ENCODE results near the gene SEC14L3.
A peak's percentile ranks its signal among the peaks of the same experiment; 100 is the strongest.

Gene SEC14L3

DNA sequence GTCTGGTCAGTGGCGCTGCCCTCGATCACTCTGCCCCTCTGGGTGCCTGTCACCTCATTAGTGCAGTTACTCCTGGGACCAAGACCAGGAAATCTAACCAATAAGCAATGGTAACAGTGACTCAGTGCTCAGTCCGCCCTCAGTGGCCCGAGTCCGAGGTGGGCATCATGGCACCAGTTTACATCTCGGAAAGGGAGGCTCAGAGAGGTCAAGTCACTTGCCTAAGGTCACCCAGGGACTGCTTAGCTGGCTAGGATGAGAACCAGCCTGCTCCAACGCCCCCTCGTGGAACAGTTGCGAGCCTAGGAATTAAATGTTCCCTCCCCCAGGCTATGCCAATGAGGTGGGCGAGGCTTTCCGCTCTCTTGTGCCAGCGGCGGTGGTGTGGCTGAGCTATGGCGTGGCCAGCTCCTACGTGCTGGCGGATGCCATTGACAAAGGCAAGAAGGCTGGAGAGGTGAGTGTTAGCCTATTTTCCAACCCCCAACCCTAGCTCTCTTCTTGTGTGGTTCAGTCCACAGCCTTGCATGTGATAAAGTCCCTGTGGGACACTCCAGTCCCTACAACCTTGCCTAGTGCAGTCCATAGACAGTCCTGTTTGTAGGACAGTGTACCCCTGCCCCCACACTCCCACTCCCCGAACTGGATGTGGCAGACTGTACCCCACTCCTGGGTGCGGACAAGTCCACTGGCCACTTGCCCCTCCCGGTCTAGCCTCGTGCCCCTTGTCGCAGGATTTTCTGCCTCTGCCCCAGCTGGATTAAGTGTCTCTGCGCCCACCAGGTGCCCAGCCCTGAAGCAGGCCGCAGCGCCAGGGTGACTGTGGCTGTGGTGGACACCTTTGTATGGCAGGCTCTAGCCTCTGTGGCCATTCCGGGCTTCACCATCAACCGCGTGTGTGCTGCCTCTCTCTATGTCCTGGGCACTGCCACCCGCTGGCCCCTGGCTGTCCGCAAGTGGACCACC is 45.1 kb downstream of the SEC14L3 start:
- TF ChIP-seq EZH2 (IDR thresholded peaks at IDR 0.05) (no peak), FOXP2 (optimal IDR thresholded peaks at IDR 0.05; ENCODE audit: control extremely low read depth, extremely low read length, insufficient read depth) (no peak), POLR2AphosphoS5 (IDR thresholded peaks at IDR 0.05; ENCODE audit: borderline replicate concordance, low read depth, low read length) (no peak)
- H3K9ac ChIP-seq (ENCODE audit: insufficient read length): peak overlapping the region; percentile 85
- H3K27ac ChIP-seq: no peak overlapping the region
- H3K36me3 ChIP-seq (ENCODE audit: insufficient read depth, low read length): peaks cover 9% of the 10 kb centered on the region; the same call in 1 of the 2 replicates
- H3K9me3 ChIP-seq (ENCODE audit: low read depth, low read length): no peaks in the 10 kb centered on the region
- peak; percentile 47 for DNase-seq (ENCODE audit: low read depth, low spot score)
- peak overlapping the region; percentile 85 for H3K4me3 ChIP-seq

DNA sequence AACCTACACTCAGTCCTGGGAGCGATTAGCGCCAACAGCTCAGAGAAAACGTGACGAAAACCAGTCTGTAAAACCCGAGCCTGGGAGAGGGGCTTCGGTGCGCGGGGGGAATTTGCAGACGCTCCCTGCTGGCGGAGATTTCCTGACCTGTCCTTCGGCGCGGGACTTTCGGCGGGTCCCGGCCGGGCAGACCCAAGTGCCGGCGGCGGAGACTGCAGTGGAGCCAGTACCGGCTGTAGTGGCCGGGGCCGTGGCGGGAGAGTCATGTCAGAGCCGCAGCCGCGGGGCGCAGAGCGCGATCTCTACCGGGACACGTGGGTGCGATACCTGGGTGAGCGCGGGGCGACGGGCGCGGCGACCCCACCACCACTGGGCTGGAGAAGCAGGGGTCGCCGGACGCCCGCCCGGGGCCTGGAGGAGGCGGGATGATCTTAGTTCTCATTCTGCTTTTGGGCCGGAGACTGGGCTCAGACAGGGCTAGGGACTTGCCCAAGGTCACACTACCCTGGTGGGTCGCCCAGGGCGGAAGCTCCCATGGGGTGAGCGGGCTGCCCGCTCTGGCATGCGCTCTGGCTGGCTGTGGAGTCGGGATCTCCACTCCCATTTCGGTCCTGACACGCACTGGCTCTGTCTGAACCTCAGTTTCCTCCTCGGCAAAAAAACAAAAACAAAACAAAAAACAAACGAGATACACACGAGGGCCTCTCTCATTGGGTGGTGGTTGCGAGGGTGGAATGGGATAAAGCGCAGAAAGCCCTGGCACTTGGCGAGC is 46.0 kb downstream of the SEC14L3 start, which contains the start of gene MTFP1:
TSS of gene MTFP1 (plus strand) at position 153 of the 772 bp plus-strand sequence. CDS start at position 265, 112 bp downstream.
- no peak for DNase-seq (ENCODE audit: low read depth, low spot score)
- Histone ChIP-seq H3K27ac (peak within 1 kb of the TSS; percentile 86), H3K9me3 (ENCODE audit: low read depth, low read length) (no peaks in the 10 kb centered on the region)

DNA sequence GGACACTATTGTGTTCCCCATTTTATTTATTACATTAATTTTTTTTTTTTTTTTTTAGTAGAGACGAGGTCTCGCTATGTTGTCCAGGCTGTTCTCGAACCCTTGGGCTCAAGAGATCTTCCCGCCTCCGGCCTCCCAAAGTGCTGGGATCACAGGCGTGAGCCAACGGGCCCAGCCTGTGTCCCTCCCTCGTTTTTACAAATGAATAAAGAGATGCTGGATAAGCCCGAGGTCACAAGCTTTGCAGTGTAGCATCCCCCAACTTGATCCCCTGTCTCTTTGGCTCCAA is 46.5 kb downstream of the SEC14L3 start:
- peaks cover 9% of the 10 kb centered on the region; the same call in 1 of the 2 replicates for H3K36me3 ChIP-seq (ENCODE audit: insufficient read depth, low read length)
- no peak for TF ChIP-seq FOXP2 (optimal IDR thresholded peaks at IDR 0.05; ENCODE audit: control extremely low read depth, extremely low read length, insufficient read depth)
- no peak for TF ChIP-seq POLR2AphosphoS5 (IDR thresholded peaks at IDR 0.05; ENCODE audit: borderline replicate concordance, low read depth, low read length)
- no peak for TF ChIP-seq EZH2 (IDR thresholded peaks at IDR 0.05)
- H3K9me3 ChIP-seq (ENCODE audit: low read depth, low read length): no peaks in the 10 kb centered on the region
- no peak overlapping the region for H3K27ac ChIP-seq
- H3K4me3 ChIP-seq: peak overlapping the region; percentile 85
- H3K9ac ChIP-seq (ENCODE audit: insufficient read length): peak overlapping the region; percentile 85
- DNase-seq (ENCODE audit: low read depth, low spot score): no peak

More for the DNA sequence above, 46.0 kb downstream of the SEC14L3 start, which contains the start of gene MTFP1:
- TF ChIP-seq EZH2 (IDR thresholded peaks at IDR 0.05): no peak
- TF ChIP-seq POLR2AphosphoS5 (IDR thresholded peaks at IDR 0.05; ENCODE audit: borderline replicate concordance, low read depth, low read length): peak; percentile 67
- peaks cover 9% of the 10 kb centered on the region; the same call in 1 of the 2 replicates for H3K36me3 ChIP-seq (ENCODE audit: insufficient read depth, low read length)
- H3K9ac ChIP-seq (ENCODE audit: insufficient read length): peak within 1 kb of the TSS; percentile 85
- H3K4me3 ChIP-seq: peak within 1 kb of the TSS; percentile 98

DNA sequence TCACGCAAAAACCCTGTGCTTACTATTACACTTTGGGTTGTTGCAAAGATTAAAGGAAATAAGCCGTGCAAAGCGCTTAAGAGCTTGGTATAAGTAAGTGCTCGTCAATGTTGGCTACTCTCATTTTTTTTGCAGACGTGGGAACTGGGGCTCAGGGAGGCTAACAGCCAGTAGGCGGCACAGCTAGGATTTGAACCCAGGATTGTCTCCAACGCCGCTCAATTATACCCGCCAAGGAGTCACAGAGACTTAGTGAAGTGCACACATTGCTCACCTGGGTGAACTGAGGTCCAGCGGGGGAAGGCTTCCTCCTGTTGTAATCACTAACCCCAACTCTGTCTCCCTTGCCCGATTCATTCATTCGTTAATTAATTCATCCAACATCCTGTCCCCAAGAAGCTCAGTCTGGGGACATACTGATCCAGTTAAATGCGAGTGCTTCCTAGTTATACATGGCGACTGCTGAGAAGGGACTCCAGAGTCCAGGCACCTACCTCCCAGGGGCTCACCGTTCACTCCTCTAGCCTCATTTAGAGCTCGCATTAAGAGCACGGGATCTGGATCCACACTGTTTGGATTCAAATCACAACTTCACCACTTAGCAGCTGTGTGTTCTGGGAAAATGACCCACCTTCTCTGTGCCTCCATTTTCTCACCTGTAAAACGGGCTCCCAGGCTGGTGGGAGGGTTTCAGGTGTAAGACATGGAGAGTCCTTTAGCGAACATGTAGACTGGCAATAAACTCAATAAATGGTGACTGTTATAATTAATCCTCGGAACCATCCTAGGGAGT is 47.1 kb downstream of the SEC14L3 start:
- TF ChIP-seq EZH2 (IDR thresholded peaks at IDR 0.05): no peak
- TF ChIP-seq POLR2AphosphoS5 (IDR thresholded peaks at IDR 0.05; ENCODE audit: borderline replicate concordance, low read depth, low read length): no peak
- no peak for TF ChIP-seq FOXP2 (optimal IDR thresholded peaks at IDR 0.05; ENCODE audit: control extremely low read depth, extremely low read length, insufficient read depth)
- Histone ChIP-seq H3K36me3 (ENCODE audit: insufficient read depth, low read length) (peaks cover 9% of the 10 kb centered on the region; the same call in 1 of the 2 replicates), H3K9ac (ENCODE audit: insufficient read length) (peak overlapping the region; percentile 70), H3K27ac (peak overlapping the region; percentile 86), H3K4me3 (peak overlapping the region; percentile 98), H3K9me3 (ENCODE audit: low read depth, low read length) (no peaks in the 10 kb centered on the region)
- DNase-seq (ENCODE audit: low read depth, low spot score): no peak

DNA sequence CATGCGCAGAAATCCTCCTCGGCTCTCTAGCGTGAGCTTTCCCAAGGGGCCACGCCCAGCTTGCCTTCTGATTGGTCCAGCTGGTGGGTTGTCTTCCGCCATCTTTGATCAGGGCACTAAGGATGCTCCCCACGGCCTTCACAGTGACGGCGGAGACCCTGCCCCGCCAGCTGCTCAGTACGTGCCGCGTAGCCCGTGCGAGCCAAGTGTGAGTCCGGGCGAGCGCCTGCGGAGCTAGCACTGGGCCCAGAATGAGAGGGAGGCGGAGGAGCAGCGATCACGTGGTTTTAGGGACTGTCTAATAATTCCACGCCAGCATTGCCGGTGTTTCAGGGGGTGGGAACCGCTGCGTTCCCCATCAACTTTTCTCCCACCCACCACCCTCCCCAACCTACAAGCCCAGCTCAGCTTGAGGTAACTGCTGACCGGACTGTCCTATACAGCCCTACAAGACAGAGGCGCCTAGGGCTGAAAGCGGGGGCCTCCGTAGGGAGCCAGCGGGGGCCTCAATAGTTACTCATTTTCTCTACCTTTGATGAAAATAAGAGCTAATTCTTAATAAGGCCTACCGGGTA is 47.8 kb downstream of the SEC14L3 start:
- H3K27ac ChIP-seq: peak overlapping the region; percentile 89
- peak overlapping the region; percentile 98 for H3K4me3 ChIP-seq
- peak; percentile 97 for DNase-seq (ENCODE audit: low read depth, low spot score)
- TF ChIP-seq FOXP2 (optimal IDR thresholded peaks at IDR 0.05; ENCODE audit: control extremely low read depth, extremely low read length, insufficient read depth): no peak
- peaks cover 9% of the 10 kb centered on the region; the same call in 1 of the 2 replicates for H3K36me3 ChIP-seq (ENCODE audit: insufficient read depth, low read length)
- no peaks in the 10 kb centered on the region for H3K9me3 ChIP-seq (ENCODE audit: low read depth, low read length)
- peak overlapping the region; percentile 97 for H3K9ac ChIP-seq (ENCODE audit: insufficient read length)

DNA sequence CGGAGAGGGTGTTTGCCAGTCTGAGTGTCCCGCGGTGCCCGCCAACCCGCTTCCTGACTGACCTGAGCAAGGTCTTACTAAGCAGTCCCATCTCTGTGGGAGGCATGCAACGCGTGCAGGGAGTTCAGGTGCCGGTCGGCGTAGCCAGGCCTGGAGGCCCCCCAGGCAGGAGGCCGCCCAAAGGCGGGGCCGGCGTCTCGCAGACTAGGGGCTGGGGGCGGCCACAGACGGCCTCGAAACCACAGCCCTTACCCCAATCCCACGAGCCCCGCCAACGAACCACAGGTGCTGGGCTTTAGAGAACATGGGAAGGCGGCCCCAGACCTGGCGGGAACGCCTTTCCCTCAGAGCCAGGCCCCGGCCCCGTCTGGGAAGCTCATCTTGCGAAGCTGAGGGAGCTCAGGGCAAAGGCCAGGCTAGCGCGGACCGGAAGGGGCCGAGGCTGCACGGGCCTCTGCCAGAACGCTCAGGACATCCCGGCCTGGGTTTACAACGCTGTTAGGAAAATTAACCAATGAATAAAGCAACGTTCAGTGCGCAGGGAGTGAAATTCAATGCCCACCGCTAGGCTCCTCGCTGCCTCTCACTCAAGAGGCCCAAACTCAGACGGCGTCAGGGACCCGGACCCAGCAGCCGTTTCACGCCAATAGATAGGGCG is 48.4 kb downstream of the SEC14L3 start:
- Histone ChIP-seq H3K9ac (ENCODE audit: insufficient read length) (peak overlapping the region; percentile 97), H3K36me3 (ENCODE audit: insufficient read depth, low read length) (peaks cover 9% of the 10 kb centered on the region; the same call in 1 of the 2 replicates), H3K9me3 (ENCODE audit: low read depth, low read length) (no peaks in the 10 kb centered on the region), H3K27ac (peak overlapping the region; percentile 89), H3K4me3 (peak overlapping the region; percentile 98)
- peak; percentile 92 for TF ChIP-seq POLR2AphosphoS5 (IDR thresholded peaks at IDR 0.05; ENCODE audit: borderline replicate concordance, low read depth, low read length)
- no peak for TF ChIP-seq FOXP2 (optimal IDR thresholded peaks at IDR 0.05; ENCODE audit: control extremely low read depth, extremely low read length, insufficient read depth)
- DNase-seq (ENCODE audit: low read depth, low spot score): no peak
